NCI-H69 (cell line): ENCODE measurements around the gene TMOD3.
"Not testable (repeated sequence)": the region's sequence is repeated elsewhere in the genome, so short reads cannot be mapped to it uniquely, and the experiment has no call there.

Experiments
- DNase-seq: peaks from one replicate; lab custom pipeline; 2025; lab: John Stamatoyannopoulos, UW

The TMOD3 gene

DNA sequence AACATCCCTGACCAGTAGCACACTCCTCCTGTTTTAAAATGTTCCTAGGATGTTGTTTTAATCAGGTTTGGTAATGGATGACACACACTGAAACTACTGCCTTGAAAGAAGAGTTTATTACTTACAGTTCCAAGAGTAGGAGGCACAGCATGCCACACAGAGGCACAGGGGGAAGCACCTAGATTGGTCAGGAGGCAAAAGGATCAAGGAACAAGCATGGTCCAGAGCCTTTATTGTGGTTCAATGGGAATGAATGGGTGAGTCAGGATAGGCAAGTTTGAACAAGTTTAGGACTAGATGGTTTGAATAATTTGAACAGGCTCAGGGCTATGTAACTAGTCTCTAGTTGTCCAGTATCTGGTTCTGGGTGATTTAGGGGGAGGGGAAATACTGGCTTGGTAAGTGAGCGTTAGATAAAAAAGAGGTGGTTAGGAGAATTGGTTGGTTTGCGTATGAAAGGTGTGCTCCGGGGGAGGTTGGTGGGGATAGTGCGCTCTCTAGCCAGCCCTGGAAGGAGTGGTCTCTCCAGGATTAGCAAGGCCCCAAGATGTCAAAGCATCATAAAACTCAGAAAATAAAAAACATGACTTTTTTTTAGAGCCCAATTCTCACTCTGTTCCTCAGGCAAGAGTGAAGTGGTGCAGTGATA lies 35.1 kb downstream of the TMOD3 start:
- DNase-seq = no peak

DNA sequence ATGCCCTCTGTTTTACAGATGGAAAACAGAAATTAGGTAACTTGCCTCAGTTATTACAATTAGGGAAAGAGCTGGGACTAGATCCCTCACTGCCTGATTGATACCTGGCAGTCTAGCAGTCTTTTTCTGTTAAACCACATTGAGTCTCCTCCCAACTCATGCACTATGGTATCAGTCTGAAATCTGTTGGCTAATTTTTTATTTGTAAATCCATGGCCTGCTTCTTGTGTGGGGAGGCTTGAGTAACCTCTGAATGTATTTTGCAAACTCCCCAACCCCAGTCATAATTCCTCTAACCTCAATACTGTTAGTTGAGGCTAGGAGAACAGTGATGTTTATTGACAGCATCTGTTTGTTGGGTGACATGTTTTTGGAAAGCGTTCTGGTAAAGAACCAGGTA lies 35.9 kb downstream of the TMOD3 start:
- no peak for DNase-seq

DNA sequence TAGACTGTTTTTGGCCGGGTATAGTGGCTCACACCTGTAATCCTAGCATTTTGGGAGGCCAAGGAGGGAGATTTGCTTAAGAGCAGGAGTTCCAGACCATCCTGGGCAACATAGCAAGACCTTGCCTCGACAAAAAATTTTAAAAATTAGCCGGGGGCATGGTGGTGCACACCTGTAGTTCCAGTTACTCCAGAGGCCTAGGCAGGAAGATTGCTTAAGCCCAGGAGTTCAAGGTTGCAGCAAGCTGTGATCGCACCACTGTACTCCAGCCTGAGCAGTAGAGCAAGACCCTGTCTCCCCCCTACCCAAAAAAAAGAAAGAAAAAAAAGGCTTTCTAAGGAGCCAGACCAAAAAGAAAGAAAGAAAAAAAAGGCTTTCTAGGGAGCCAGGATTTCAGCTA lies 36.7 kb downstream of the TMOD3 start:
- DNase-seq = no peak

DNA sequence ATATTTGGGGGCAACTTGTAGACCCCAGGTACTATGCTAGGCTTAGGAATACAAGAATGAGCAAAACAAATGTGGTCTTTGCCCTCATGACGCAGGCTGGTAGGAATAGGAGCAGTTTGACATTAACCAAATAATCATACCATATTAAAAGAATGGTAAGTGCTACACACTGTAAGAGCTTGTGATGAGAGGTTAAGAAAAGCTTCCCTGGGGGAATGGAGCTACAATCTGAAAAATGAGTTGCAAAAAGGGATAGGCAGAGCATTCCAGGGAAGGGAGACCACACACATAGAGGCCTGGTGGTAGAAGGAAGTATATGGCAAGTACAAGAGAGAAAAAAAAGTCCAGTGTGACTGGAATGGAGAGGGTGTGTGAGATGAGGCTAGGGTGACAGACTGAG lies 37.3 kb downstream of the TMOD3 start:
- DNase-seq = no peak

DNA sequence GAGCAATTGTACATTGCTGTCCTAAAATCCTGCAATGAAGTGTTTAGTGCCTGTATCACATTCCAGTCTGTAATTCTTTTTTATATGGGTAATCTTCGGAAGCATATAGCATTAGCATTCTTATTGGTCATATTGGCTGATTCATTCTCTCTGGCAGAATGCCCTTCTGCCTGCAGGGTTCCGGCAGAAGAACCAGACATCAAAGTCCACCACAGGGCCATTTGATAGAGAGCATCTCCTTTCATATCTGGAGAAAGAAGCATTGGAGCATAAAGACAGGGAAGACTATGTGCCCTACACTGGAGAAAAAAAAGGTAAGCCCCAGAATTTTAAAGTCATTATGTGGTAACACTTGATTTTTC lies 39.6 kb downstream of the TMOD3 start:
- DNase-seq = peak; percentile 61

DNA sequence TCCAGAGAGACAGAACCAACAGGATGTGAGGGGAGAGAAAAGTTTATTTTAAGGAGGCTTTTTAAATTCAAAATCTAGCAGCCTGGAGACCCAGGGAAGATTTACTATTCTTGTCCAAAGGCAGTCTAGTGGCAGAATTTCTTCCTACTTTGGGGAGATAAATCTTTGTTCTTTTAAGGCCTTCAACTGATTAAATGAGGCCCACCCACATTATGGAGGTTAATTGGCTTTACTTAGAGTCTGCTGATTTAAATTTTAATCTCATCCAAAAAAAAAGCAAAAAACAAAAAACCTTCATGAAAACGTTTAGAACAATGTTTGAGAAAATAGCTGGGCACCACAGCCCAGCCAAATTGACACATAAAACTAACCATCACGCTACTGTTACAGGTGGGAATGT lies 41.3 kb downstream of the TMOD3 start:
- no peak for DNase-seq

GRCh38 chr15:51874751-51875644 lies 45.5 kb downstream of the TMOD3 start:
- DNase-seq = peak; percentile 87

GRCh38 chr15:51876169-51876568 lies 46.7 kb downstream of the TMOD3 start:
- no peak for DNase-seq

DNA sequence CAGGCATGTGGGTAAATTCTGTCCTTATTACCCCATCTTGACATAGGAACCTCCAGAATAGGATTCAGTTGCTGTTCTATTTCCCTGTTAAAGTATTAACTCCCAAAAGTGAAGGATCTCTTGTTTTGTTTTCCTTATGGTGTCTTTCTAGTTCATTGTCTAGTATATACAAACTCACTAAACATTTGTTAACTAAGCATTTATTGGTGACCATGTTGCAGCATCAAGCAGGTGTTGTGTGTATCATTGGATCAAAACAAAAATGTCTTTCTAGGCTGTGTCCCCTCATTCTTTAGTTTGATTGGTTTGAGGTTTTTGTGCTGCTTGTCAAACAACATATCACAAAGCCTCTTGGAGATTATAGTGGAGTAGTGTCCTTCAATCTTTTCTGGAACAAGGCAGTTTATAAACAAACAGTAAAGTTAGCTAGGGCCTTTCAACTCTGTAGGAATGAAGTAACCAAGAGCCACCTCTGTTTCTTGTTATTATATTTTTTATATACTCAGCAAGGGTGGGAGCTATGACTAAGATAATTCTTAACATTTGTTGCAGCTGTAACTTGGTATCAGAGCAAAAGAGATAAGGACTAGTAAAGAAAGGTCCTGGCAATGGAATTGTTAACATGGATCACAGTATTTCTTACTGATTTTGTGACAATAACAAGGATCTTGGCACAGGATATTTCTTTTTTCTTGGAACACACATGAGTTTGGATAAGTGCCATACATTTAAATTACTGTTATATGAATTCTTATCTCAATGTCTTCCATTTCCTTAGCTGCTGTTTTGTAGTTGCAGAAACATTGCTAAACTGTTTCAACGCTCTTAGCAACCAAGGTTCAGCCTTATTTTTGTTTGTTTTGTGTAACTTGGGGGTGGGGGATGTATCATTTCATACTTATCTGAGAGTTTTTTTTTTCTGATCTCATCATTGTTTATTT lies 49.3 kb downstream of the TMOD3 start:
- no peak for DNase-seq

GRCh38 chr15:51879555-51879954 lies 50.1 kb downstream of the TMOD3 start:
- DNase-seq = no peak

GRCh38 chr15:51883271-51883837 lies 53.9 kb downstream of the TMOD3 start:
- no peak for DNase-seq

DNA sequence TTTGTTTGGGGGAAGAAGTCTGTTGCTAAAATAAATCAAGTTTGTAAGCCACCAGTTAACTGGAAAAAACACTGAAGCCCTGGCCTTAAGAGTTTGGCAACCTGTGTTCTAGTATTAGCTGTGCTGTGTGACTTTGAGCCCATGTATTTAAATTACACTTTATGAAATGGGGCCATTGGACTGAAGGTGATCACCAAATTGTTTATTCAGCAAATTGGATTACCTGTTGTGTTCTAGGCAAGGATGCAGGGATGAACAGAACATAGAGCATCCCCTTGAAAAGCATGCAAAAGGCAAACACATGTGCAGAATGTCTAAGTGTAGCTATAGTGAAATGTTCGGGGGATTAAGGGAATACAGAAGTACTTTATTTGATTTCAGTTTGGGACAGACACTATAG lies 54.6 kb downstream of the TMOD3 start:
- DNase-seq = no peak

- DNase-seq = no peak
These were observed 55.2 kb downstream of the TMOD3 start for GRCh38 chr15:51884517-51885236.

- DNase-seq = not testable (repeated sequence)
These were observed 56.3 kb downstream of the TMOD3 start for GRCh38 chr15:51885758-51886157.

DNA sequence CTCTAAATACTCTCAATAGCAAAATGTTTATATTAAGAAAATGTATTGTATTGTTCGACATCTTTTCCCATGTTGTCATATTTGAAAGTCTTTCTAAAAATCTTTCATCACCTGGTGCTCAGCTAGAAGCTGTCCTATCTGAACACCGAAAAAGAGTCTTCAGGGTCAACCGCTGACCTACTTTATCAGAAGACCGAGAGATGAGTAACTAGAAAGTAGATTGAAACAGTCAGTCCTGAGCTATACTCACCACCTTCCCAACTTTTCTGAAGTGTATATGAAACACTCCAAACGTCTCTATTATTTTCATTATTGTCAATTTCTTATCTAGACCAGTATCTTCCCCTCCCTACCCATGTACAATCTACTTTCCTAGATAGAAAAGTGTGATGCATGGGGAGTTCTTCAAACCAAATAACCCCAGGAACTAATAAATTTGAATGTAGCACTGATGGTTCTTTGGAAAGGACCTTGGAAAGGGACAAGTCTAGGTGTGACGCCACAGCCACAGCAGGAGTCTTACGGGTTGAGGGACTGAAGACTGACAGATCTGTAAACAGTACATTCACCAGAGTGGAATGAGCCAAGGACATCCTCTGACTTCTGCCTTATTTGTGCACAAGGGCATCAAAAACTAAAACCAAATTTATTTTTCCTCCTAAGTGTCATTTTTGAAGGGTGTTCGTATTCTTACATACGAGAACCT lies 58.6 kb downstream of the TMOD3 start:
- DNase-seq = no peak

DNA sequence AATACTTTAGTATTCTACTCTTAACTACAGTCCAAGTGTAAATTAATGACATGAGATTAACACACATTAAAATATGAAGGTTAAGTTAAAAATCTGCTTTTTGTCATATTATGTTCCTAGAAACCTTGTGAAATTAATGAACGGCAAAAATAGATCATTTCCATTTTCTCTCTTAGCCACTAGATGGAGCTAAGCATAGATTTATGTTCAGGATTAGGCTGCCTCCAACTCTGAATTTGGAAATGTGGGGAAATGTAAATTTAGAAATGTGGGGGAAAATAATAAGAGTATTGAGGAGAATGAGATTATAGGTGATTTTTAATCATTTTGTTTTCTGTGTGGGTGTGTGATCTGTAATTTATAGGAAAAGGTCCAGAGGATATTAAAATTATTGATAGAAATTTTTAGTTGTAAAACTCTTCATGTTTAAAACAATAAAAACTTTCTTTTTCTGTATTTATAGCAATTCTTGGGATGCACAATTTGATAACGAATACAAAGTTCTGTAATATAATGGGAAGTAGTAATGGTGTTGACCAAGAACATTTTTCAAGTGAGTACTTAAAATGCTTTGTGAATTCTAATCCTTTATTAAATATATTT lies 59.2 kb downstream of the TMOD3 start:
- DNase-seq = peak; percentile 56

- DNase-seq = no peak
These were observed 60.0 kb downstream of the TMOD3 start for GRCh38 chr15:51889486-51889885.

GRCh38 chr15:51904421-51904820 lies 75.0 kb downstream of the TMOD3 start:
- peak; percentile 76 for DNase-seq

DNA sequence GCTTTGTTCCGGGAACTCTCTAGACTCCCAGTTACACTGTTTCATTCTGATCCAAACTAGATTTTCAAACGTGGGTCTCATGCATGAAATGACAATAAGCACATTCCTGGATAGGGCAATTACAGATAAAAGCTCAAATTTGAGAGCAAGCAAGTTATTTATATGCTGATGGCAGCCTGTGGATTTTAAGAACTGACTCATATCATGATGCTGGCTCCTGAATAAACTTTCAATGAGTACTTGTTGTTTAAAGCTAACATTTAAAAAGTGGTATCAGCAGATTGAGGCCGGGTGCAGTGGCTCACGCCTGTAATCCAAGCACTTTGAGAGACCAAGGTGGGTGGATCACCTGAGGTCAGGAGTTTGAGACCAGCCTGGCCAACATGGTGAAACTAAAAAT lies 75.5 kb downstream of the TMOD3 start:
- no peak for DNase-seq

DNA sequence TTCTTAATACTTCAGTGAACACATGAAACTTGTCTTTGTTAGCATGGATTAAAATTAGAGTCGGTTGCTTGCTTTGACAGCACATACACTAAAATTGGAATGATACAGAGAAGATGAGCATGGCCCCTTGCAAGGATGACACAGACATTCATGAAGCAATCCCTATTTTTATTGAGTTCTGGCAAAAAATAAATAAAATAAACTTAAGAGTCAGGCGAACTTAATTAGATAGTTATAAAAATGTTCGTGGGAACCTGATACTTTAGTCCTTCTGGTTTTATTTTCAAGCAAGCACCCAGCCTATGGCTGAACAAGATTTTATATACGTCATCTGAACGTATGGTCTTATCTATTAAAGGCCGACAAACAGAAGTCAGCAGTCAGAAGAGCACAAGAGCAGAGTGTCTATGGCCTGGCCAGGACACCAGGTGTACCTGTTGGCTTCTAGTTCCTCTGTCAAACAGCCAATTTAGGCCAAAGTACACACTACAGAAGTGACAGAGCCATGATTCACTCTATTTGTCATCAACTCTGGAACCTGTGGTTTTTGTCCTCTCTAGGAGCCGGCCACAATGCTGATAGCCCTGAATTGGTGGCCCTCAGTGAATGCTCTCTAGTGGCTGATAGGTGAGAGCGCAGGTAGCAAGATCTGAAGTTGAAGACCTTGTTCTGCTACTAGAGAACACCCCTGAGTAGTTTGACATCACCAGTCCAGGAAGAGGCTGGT lies 77.8 kb downstream of the TMOD3 start:
- DNase-seq = peak; percentile 75
